HepG2 (cell line): ENCODE data around the gene ELL. TPM values are rescaled to one million over a fixed set of nuclear protein-coding genes. Genes with fewer than 3 reads are reported as not detected.

Source experiments
- ATAC-seq: fragments of 200-7000 bp; cut with Tn5 transposase; 3 replicates; pipeline ENCODE4 v1.9.1; 2020; ENCODE audit warnings: mild to moderate bottlenecking, moderate library complexity
- BruUV-seq: library from RNA; stranded (reverse); fragments of 400-500 nt; replicated peaks from 2 replicates; lab custom pipeline; 2021; lab: Mats Ljungman, UMichigan
- CTCF ChIA-PET: fragments of 300-600 bp; formaldehyde crosslinking; extraction: SDS; loops from one replicate; lab custom pipeline; 2021; ENCODE audit warnings: low total read pairs, inconsistent platforms, low intra/inter-chr PET ratio; lab: Yijun Ruan, JAX
- POLR2A ChIA-PET: fragments of 350-600 bp; sonication (Branson Sonifier 250); formaldehyde crosslinking; loops from one replicate; lab custom pipeline; 2020; ENCODE audit warnings: antibody characterized with exemption, inconsistent platforms; lab: Yijun Ruan, JAX
- DNase-seq: peaks from one replicate; pipeline ENCODE4 v3.0.0-alpha.2; 2015; ENCODE audit warnings: low spot score
- FAIRE-seq: peaks from 3 replicates; lab custom pipeline; 2011; peaks lifted over from hg19 to GRCh38; lab: Jason Lieb, UNC
- H2AFZ ChIP-seq: one replicate; pipeline ENCODE4 v1.6.1; 2011; ENCODE audit warnings: low read length, inconsistent platforms
- H3K27ac ChIP-seq: fragments of 300-600 bp; 3 replicates; pipeline ENCODE4 v1.8.0; 2011; ENCODE audit warnings: mixed run types, mild to moderate bottlenecking, mixed read lengths, low read length, inconsistent platforms; ENCODE audit not compliant: insufficient read depth; ENCODE audit errors: extremely low read length
- H3K27me3 ChIP-seq, 2 experiments: fragments of 200-600 bp in 1 of 2; 2 replicates in 1 of 2; 3 replicates in 1 of 2; pipeline versions ENCODE4 v1.6.0 to v1.8.0; 2011; ENCODE audit warnings: low read length in 2 of 2, mild to moderate bottlenecking in 2 of 2, moderate library complexity in 2 of 2, inconsistent platforms in 1 of 2; ENCODE audit not compliant: insufficient read depth in 2 of 2, control insufficient read depth in 1 of 2
- H3K36me3 ChIP-seq, 2 experiments: fragments of 200-600 bp in 1 of 2; replicated peaks in 1 of 2; 2 replicates in 1 of 2; 3 replicates in 1 of 2; pipeline versions ENCODE4 v1.5.1 to v1.8.0; 2011; ENCODE audit warnings: low read length in 2 of 2, inconsistent platforms in 1 of 2; ENCODE audit not compliant: insufficient read depth in 2 of 2, control insufficient read depth in 1 of 2
- H3K4me1 ChIP-seq: 2 replicates; pipeline ENCODE4 v1.5.1; 2012; ENCODE audit warnings: low read length, inconsistent platforms; ENCODE audit not compliant: insufficient read depth
- H3K4me2 ChIP-seq: 2 replicates; pipeline ENCODE4 v1.6.0; 2011; ENCODE audit warnings: low read depth, low read length, inconsistent platforms
- H3K4me3 ChIP-seq, 3 experiments: fragments of 200-600 bp in 1 of 3; sonication (generic), shearing (Covaris generic) in 1 of 3; replicated peaks in 1 of 3; 2 replicates each; pipeline ENCODE4 v1.5.1; 2011 to 2016; ENCODE audit warnings: low read length in 3 of 3, inconsistent platforms in 2 of 3, low read depth in 2 of 3, mild to moderate bottlenecking in 2 of 3, control low read depth in 1 of 3, mixed read lengths in 1 of 3; ENCODE audit not compliant: insufficient read depth in 1 of 3
- H3K79me2 ChIP-seq: one replicate; pipeline ENCODE4 v1.6.1; 2011; ENCODE audit warnings: low read length, inconsistent platforms; ENCODE audit not compliant: insufficient read depth
- H3K9ac ChIP-seq: 2 replicates; pipeline ENCODE4 v1.6.0; 2011; ENCODE audit warnings: mild to moderate bottlenecking, low read depth, low read length, inconsistent platforms; ENCODE audit not compliant: insufficient read depth
- H3K9me3 ChIP-seq: 2 replicates; pipeline ENCODE4 v1.5.1; 2012; ENCODE audit warnings: mild to moderate bottlenecking, low read length
- H4K20me1 ChIP-seq: 2 replicates; pipeline ENCODE4 v1.6.0; 2011; ENCODE audit warnings: inconsistent platforms, mild to moderate bottlenecking, low read length, moderate library complexity; ENCODE audit not compliant: insufficient read depth
- PRPF4 ChIP-seq: fragments of 200-400 bp; formaldehyde crosslinking; IDR thresholded peaks from 2 replicates; pipeline ENCODE4 v1.6.1; 2016; ENCODE audit warnings: low read length, low read depth; ENCODE audit not compliant: poor library complexity, severe bottlenecking
- SRF ChIP-seq: IDR thresholded peaks from 2 replicates; pipeline ENCODE4 v1.6.1; 2011; ENCODE audit warnings: mild to moderate bottlenecking, low read depth, low read length, moderate library complexity
- STAG1 ChIP-seq: sonication (generic); formaldehyde crosslinking; IDR thresholded peaks from 2 replicates; pipeline ENCODE4 v1.4.0; 2020; ENCODE audit warnings: missing genetic modification reagents
- ZBTB38 ChIP-seq: sonication (generic); formaldehyde crosslinking; IDR thresholded peaks from 2 replicates; pipeline ENCODE4 v1.5.1; 2020; ENCODE audit warnings: mild to moderate bottlenecking, missing genetic modification reagents
- WGBS: methylation state at CpG from one replicate; pipeline ENCODE4 v1.1.6; 2017; ENCODE audit warnings: low lambda C conversion rate; 5-methylcytosine and 5-hydroxymethylcytosine counted together
- in situ Hi-C: cut with HindIII; loops from 2 replicates; pipeline ENCODE4 v1.10.0; 2017; ENCODE audit warnings: low pct_unique_long_range_greater_than_20kb; ENCODE audit not compliant: extremely low pct_ligation_motif_present
- intact Hi-C: fragments of 100-400 bp; cut with micrococcal nuclease; formaldehyde crosslinking; loops from one replicate; pipeline ENCODE4 v1.10.0; 2022; ENCODE audit not compliant: unreplicated experiment
- polyA plus RNA-seq, 8 experiments: library from polyadenylated mRNA; depleted of rRNA in 3 of 8; stranded (reverse) in 7 of 8; unstranded in 1 of 8; fragments of >200 nt; fragmentation: Illumina TruSeq in 4 of 8; extraction: Trizol in 4 of 8; gene quantifications; 2 replicates each; pipeline versions ENCODE4 v1.2.1 to v1.2.3, GENCODE V29; 2011 to 2016; ENCODE audit warnings: low read depth in 4 of 8, missing spikeins in 1 of 8, mixed read lengths in 1 of 8; ENCODE audit not compliant: insufficient read depth in 1 of 8
- total RNA-seq, 5 experiments: library from RNA; depleted of rRNA; stranded (reverse); fragments of >200 nt; fragmentation: Illumina TruSeq; extraction: Trizol; gene quantifications; 2 replicates each; pipeline ENCODE4 v1.2.3, GENCODE V29; 2016; ENCODE audit warnings: low read depth in 1 of 5
- TF ChIP-seq, protein P1 (sequence below): sonication (generic); formaldehyde crosslinking; IDR thresholded peaks from 2 replicates; pipeline ENCODE4 v1.5.0; 2020; ENCODE audit warnings: mild to moderate bottlenecking, missing genetic modification reagents, moderate library complexity

The ELL gene
- total and polyA plus RNA-seq, 2 of the 13 experiments (the other 11 are each of a cell fraction or from before 2014, with no cell fraction given): 3.7 to 5.4 TPM

- BruUV-seq: no TSS peak
- in situ Hi-C loops (loop anchor here (10.0 kb wide), 2 partner anchors 48 to 198 kb away; partner anchors contain the start of gene ELL), intact Hi-C loops (loop anchor here (5.0 kb wide), 1 partner anchor 95 kb away; the partner anchor contains the start of gene UBA52)
- ChIA-PET CTCF (no interaction called here), POLR2A (interaction anchor here (1.7 kb wide), 1 partner anchor 41 kb away, joined by 4 read pairs; no protein-coding TSS in a partner anchor)
- DNase-seq (no peak), FAIRE-seq (no peak), ATAC-seq (no peak)
- peaks cover 10% of the 10 kb centered on the region; the same call in 1 of the 2 replicates for H4K20me1 ChIP-seq
- H3K4me2 ChIP-seq: no peak overlapping the region
- no peak overlapping the region for H3K9ac ChIP-seq
- peaks cover 0 to 2% of the 10 kb centered on the region in 2 experiments; a peak in 3 of 5 replicates for H3K36me3 ChIP-seq
- peaks cover 83% of the 10 kb centered on the region for H3K4me1 ChIP-seq
- H3K4me3 ChIP-seq: no peak overlapping the region
- H3K9me3 ChIP-seq: no peaks in the 10 kb centered on the region
- TF ChIP-seq, protein P1, sequence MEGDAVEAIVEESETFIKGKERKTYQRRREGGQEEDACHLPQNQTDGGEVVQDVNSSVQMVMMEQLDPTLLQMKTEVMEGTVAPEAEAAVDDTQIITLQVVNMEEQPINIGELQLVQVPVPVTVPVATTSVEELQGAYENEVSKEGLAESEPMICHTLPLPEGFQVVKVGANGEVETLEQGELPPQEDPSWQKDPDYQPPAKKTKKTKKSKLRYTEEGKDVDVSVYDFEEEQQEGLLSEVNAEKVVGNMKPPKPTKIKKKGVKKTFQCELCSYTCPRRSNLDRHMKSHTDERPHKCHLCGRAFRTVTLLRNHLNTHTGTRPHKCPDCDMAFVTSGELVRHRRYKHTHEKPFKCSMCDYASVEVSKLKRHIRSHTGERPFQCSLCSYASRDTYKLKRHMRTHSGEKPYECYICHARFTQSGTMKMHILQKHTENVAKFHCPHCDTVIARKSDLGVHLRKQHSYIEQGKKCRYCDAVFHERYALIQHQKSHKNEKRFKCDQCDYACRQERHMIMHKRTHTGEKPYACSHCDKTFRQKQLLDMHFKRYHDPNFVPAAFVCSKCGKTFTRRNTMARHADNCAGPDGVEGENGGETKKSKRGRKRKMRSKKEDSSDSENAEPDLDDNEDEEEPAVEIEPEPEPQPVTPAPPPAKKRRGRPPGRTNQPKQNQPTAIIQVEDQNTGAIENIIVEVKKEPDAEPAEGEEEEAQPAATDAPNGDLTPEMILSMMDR (CRISPR knock-in tag): peak; percentile 39
- TF ChIP-seq SRF: no peak
- TF ChIP-seq STAG1: peak; percentile 22
- peak; percentile 51 for TF ChIP-seq PRPF4
- TF ChIP-seq ZBTB38: peak; percentile 97
- H3K27me3 ChIP-seq: no peaks in the 10 kb centered on the region
- peak overlapping the region; percentile 90 for H3K27ac ChIP-seq
- WGBS: 91% methylated on average over 24 of the region's 24 CpGs
- peaks cover 79% of the 10 kb centered on the region for H3K79me2 ChIP-seq
- no peak overlapping the region for H2AFZ ChIP-seq
Observed at GRCh38 chr19:18477042-18477779, 44.7 kb downstream of the ELL start.
